Ovary (tissue), 3 donors: ENCODE results near the gene CPVL.

ENCODE experiments used
- POLR2A ChIP-seq: fragments of 450-650 bp; IDR thresholded peaks from one replicate; pipeline ENCODE4 v1.6.1; 2017; ENCODE audit warnings: antibody characterized with exemption, mild to moderate bottlenecking, moderate library complexity
- TF ChIP-seq, protein P1 (sequence below), 3 donors: fragments of 450-650 bp in 2 of 3; fragments of 200-600 bp in 1 of 3; IDR thresholded peaks; one replicate each; pipeline versions ENCODE4 v1.5.1 to v1.8.0; 2016 to 2022; ENCODE audit warnings: antibody characterized with exemption in 3 of 3, mild to moderate bottlenecking in 1 of 3
- donor health status: DM: no; HTN: no; CAD: no.

DNA sequence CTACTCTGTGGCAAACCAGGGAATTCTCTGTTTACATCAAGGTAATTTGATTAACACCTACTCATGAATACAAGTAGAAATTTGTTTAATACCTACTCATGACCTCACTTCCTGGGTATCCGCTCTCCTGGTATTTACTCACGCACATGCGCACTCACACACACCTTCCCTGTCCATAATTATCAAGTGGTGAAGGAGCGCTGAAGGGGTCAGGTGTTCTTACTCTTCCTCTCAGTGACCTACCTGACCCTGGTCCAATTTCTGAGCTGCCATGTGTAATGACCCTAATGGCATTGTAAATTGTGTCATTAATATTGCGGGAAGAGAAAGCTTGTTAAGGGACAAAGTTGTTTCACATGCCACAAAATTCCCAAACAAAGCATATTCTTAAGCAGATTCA lies 146.9 kb downstream of the CPVL start:
- TF ChIP-seq, protein P1, sequence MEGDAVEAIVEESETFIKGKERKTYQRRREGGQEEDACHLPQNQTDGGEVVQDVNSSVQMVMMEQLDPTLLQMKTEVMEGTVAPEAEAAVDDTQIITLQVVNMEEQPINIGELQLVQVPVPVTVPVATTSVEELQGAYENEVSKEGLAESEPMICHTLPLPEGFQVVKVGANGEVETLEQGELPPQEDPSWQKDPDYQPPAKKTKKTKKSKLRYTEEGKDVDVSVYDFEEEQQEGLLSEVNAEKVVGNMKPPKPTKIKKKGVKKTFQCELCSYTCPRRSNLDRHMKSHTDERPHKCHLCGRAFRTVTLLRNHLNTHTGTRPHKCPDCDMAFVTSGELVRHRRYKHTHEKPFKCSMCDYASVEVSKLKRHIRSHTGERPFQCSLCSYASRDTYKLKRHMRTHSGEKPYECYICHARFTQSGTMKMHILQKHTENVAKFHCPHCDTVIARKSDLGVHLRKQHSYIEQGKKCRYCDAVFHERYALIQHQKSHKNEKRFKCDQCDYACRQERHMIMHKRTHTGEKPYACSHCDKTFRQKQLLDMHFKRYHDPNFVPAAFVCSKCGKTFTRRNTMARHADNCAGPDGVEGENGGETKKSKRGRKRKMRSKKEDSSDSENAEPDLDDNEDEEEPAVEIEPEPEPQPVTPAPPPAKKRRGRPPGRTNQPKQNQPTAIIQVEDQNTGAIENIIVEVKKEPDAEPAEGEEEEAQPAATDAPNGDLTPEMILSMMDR (IDR thresholded peaks at IDR 0.05), result no peak
- no peak for TF ChIP-seq POLR2A
